Epithelial cell of alveolus of lung (primary cell): ENCODE data around the gene LDHAL6B. TPM values are rescaled to one million over a fixed set of nuclear protein-coding genes. Genes with fewer than 3 reads are reported as not detected.

Experiments used
- total RNA-seq: library from RNA; depleted of rRNA; stranded (reverse); fragments of >200 nt; gene quantifications from 2 replicates; pipeline ENCODE4 v1.2.1, GENCODE V29; 2015

The LDHAL6B gene
- total RNA-seq, result not detected in 2 replicates

GRCh38 chr15:59206623-59207183 is at the start of gene LDHAL6B:
Gene LDHAL6B (plus strand): TSS chr15:59206843. CDS start chr15:59206941, 98 bp downstream.

Other genes starting within 250 kb of the LDHAL6B start
- 9.2 and 26.2 TPM in 2 replicates for gene RNF111, start 219.2 kb upstream of the LDHAL6B start, total RNA-seq
- 36.6 and 54.8 TPM in 2 replicates for gene CCNB2, start 101.7 kb upstream of the LDHAL6B start, total RNA-seq
- 32.4 and 78.9 TPM in 2 replicates for gene MYO1E, start 166.0 kb downstream of the LDHAL6B start, total RNA-seq
- 0.08 and 0.65 TPM in 2 replicates for gene FAM81A, start 231.3 kb downstream of the LDHAL6B start, total RNA-seq